Dedifferentiated amniotic fluid mesenchymal stem cell (primary cell): ENCODE data around the gene GGNBP2.

Experiments
- DNase-seq: peaks from one replicate; pipeline ENCODE4 v3.0.0-alpha.2; 2016; ENCODE audit errors: extremely low spot score

GGNBP2 gene

GRCh38 chr17:36515837-36516236, 28.9 kb upstream of the GGNBP2 start:
- no peak for DNase-seq

GRCh38 chr17:36523113-36523512, 21.6 kb upstream of the GGNBP2 start:
- no peak for DNase-seq

- DNase-seq = no peak
Observed at GRCh38 chr17:36524428-36524876, 20.3 kb upstream of the GGNBP2 start.

- no peak for DNase-seq
Observed at GRCh38 chr17:36525113-36525512, 19.6 kb upstream of the GGNBP2 start.

- DNase-seq = no peak
Observed at GRCh38 chr17:36525888-36526287, 18.8 kb upstream of the GGNBP2 start.

GRCh38 chr17:36527621-36528250, 17.0 kb upstream of the GGNBP2 start:
- DNase-seq = no peak

GRCh38 chr17:36529121-36529520, 15.6 kb upstream of the GGNBP2 start:
- no peak for DNase-seq

- no peak for DNase-seq
Observed at GRCh38 chr17:36532435-36532975, 12.2 kb upstream of the GGNBP2 start.

GRCh38 chr17:36533935-36534839, 10.5 kb upstream of the GGNBP2 start:
- DNase-seq = no peak

GRCh38 chr17:36534840-36535668, 9.7 kb upstream of the GGNBP2 start, which contains the start of the genes MYO19 and PIGW:
Gene MYO19, minus strand, starts transcription at chr17:36534868. Its CDS starts 2,330 bp downstream, at chr17:36532538.
Gene PIGW, plus strand, starts transcription at chr17:36534987. Its CDS starts 2,115 bp downstream, at chr17:36537102.
- peak; percentile 78 for DNase-seq

GRCh38 chr17:36535669-36536081, 9.0 kb upstream of the GGNBP2 start:
- DNase-seq = no peak

- DNase-seq = no peak
Observed at GRCh38 chr17:36540696-36541095, 4.0 kb upstream of the GGNBP2 start.

GRCh38 chr17:36542755-36543154, 2.0 kb upstream of the GGNBP2 start:
- no peak for DNase-seq

GRCh38 chr17:36544044-36544306, 744 bp upstream of the GGNBP2 start:
- DNase-seq = no peak

GRCh38 chr17:36545077-36545464, 352 bp downstream of the GGNBP2 start:
- DNase-seq = no peak

GRCh38 chr17:36545465-36546417, 1.0 kb downstream of the GGNBP2 start:
- peak; percentile 98 for DNase-seq

GRCh38 chr17:36546418-36547093, 1.8 kb downstream of the GGNBP2 start:
- no peak for DNase-seq

- no peak for DNase-seq
Observed at GRCh38 chr17:36547776-36548175, 3.1 kb downstream of the GGNBP2 start.

GRCh38 chr17:36550491-36551417, 6.0 kb downstream of the GGNBP2 start:
- no peak for DNase-seq
